Measurements from ENCODE around the gene SH2D2A.

DNA sequence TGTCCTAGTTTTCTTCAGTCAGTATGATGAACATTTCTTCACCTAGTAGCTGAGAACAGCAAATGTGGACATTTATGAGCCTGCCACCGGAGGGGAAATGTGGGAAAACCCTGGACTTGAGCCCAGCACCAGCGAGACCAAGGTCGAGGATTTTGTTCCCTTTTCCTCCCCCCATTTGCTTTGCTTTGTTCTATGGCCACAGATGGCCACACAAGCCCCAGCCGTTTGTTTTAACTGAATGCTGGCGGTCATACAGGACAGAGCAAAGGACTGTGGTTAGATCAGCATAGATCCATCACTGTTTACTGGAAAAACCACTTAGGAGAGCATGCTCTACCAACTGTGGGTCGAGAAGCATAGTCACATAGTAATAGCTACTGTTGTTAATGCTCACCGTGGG, 20.9 kb downstream of the SH2D2A start:
- TF ChIP-seq, protein P1, sequence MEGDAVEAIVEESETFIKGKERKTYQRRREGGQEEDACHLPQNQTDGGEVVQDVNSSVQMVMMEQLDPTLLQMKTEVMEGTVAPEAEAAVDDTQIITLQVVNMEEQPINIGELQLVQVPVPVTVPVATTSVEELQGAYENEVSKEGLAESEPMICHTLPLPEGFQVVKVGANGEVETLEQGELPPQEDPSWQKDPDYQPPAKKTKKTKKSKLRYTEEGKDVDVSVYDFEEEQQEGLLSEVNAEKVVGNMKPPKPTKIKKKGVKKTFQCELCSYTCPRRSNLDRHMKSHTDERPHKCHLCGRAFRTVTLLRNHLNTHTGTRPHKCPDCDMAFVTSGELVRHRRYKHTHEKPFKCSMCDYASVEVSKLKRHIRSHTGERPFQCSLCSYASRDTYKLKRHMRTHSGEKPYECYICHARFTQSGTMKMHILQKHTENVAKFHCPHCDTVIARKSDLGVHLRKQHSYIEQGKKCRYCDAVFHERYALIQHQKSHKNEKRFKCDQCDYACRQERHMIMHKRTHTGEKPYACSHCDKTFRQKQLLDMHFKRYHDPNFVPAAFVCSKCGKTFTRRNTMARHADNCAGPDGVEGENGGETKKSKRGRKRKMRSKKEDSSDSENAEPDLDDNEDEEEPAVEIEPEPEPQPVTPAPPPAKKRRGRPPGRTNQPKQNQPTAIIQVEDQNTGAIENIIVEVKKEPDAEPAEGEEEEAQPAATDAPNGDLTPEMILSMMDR (conservative IDR thresholded peaks at IDR 0.05), result no peak
- no peak for TF ChIP-seq ZFX (IDR thresholded peaks at IDR 0.05)
